HG03103 (cell line): ENCODE measurements around the gene SMAP2.

Source experiments
- ATAC-seq: cut with Tn5 transposase; IDR thresholded peaks from one replicate; pipeline ENCODE4 v1.9.1; 2021; ENCODE audit warnings: low read depth; ENCODE audit not compliant: unreplicated experiment

The SMAP2 gene

DNA sequence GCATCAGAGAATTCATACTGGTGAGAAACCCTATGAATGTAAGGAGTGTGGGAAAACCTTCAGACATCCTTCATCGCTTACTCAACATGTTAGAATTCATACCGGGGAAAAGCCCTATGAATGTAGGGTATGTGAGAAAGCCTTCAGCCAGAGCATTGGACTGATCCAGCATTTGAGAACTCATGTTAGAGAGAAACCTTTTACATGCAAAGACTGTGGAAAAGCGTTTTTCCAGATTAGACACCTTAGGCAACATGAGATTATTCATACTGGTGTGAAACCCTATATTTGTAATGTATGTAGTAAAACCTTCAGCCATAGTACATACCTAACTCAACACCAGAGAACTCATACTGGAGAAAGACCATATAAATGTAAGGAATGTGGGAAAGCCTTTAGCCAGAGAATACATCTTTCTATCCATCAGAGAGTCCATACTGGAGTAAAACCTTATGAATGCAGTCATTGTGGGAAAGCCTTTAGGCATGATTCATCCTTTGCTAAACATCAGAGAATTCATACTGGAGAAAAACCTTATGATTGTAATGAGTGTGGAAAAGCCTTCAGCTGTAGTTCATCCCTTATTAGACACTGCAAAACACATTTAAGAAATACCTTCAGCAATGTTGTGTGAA is 89.5 kb downstream of the SMAP2 start:
- ATAC-seq, result no peak

DNA sequence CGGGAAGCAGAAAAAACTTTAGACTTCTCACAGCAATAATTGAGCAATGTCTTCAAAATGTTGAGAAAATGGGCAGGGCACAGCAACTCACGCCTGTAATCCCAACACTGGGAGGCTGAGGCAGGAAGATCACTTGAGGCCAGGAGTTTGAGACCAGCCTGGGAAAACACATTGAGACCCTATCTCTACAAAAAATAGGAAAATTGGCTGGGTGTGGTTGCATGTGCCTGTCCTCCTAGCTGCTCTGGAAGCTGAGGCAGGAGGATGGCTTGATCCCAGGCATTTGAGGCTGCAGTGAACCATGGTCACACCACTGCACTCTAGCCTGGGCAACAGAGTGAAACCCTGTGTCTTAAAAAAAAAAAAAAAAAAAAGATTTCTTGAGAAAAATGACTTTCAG is 95.8 kb downstream of the SMAP2 start:
- no peak for ATAC-seq
